ENCODE measurements around the gene PTGFRN. TPM values are rescaled to one million over a fixed set of nuclear protein-coding genes. Genes with fewer than 3 reads are reported as not detected.

The PTGFRN gene
- polyA plus RNA-seq, 1 donor from 2014 or later, result 20.1 TPM

- H3K27me3 ChIP-seq (ENCODE audit: insufficient read depth, low read depth, low read length), result no peaks in the 10 kb centered on the region
- H3K36me3 ChIP-seq (ENCODE audit: insufficient read depth, low read length), result no peaks in the 10 kb centered on the region
- H3K9ac ChIP-seq (ENCODE audit: low read length), result peak overlapping the region; percentile 26
- no peaks in the 10 kb centered on the region for H3F3A ChIP-seq (ENCODE audit: insufficient read depth, low read length, poor library complexity, severe bottlenecking)
- no peaks in the 10 kb centered on the region for H4K20me1 ChIP-seq (ENCODE audit: insufficient read depth)
- peaks cover 25% of the 10 kb centered on the region for H3K79me2 ChIP-seq (replicated peaks; ENCODE audit: insufficient read depth, low read length)
- peak overlapping the region; percentile 19 for H3K4me2 ChIP-seq (ENCODE audit: low read length)
- H3K4me3 ChIP-seq (ENCODE audit: low read length), result peak overlapping the region; percentile 39
- H2AFZ ChIP-seq (ENCODE audit: low read depth, low read length), result no peak overlapping the region
- no peak overlapping the region for H3K27ac ChIP-seq (ENCODE audit: low read length)
- TF ChIP-seq SMC3 (conservative IDR thresholded peaks at IDR 0.05; ENCODE audit: poor library complexity) (no peak), MXI1 (conservative IDR thresholded peaks at IDR 0.05; ENCODE audit: poor library complexity, severe bottlenecking) (no peak), POLR2AphosphoS5 (IDR thresholded peaks at IDR 0.05) (no peak), RAD21 (conservative IDR thresholded peaks at IDR 0.05) (no peak), TAF1 (IDR thresholded peaks at IDR 0.05; ENCODE audit: low read depth) (no peak), EP300 (conservative IDR thresholded peaks at IDR 0.05; ENCODE audit: poor library complexity, severe bottlenecking) (no peak), EZH2 (IDR thresholded peaks at IDR 0.05; ENCODE audit: borderline replicate concordance, insufficient read depth, low read length, poor library complexity, severe bottlenecking) (no peak)
- TF ChIP-seq, protein P1, sequence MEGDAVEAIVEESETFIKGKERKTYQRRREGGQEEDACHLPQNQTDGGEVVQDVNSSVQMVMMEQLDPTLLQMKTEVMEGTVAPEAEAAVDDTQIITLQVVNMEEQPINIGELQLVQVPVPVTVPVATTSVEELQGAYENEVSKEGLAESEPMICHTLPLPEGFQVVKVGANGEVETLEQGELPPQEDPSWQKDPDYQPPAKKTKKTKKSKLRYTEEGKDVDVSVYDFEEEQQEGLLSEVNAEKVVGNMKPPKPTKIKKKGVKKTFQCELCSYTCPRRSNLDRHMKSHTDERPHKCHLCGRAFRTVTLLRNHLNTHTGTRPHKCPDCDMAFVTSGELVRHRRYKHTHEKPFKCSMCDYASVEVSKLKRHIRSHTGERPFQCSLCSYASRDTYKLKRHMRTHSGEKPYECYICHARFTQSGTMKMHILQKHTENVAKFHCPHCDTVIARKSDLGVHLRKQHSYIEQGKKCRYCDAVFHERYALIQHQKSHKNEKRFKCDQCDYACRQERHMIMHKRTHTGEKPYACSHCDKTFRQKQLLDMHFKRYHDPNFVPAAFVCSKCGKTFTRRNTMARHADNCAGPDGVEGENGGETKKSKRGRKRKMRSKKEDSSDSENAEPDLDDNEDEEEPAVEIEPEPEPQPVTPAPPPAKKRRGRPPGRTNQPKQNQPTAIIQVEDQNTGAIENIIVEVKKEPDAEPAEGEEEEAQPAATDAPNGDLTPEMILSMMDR (IDR thresholded peaks at IDR 0.05; ENCODE audit: poor library complexity, severe bottlenecking), result no peak
- TF ChIP-seq, protein P2, sequence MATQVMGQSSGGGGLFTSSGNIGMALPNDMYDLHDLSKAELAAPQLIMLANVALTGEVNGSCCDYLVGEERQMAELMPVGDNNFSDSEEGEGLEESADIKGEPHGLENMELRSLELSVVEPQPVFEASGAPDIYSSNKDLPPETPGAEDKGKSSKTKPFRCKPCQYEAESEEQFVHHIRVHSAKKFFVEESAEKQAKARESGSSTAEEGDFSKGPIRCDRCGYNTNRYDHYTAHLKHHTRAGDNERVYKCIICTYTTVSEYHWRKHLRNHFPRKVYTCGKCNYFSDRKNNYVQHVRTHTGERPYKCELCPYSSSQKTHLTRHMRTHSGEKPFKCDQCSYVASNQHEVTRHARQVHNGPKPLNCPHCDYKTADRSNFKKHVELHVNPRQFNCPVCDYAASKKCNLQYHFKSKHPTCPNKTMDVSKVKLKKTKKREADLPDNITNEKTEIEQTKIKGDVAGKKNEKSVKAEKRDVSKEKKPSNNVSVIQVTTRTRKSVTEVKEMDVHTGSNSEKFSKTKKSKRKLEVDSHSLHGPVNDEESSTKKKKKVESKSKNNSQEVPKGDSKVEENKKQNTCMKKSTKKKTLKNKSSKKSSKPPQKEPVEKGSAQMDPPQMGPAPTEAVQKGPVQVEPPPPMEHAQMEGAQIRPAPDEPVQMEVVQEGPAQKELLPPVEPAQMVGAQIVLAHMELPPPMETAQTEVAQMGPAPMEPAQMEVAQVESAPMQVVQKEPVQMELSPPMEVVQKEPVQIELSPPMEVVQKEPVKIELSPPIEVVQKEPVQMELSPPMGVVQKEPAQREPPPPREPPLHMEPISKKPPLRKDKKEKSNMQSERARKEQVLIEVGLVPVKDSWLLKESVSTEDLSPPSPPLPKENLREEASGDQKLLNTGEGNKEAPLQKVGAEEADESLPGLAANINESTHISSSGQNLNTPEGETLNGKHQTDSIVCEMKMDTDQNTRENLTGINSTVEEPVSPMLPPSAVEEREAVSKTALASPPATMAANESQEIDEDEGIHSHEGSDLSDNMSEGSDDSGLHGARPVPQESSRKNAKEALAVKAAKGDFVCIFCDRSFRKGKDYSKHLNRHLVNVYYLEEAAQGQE (IDR thresholded peaks at IDR 0.05; ENCODE audit: borderline replicate concordance), result no peak
- no peaks in the 10 kb centered on the region for H3K9me3 ChIP-seq (ENCODE audit: low read length)
- no peaks in the 10 kb centered on the region for H3K9me2 ChIP-seq (ENCODE audit: insufficient read depth, low read length)
These were observed 5.5 kb downstream of the PTGFRN start for GRCh38 chr1:116915086-116915661.

DNA sequence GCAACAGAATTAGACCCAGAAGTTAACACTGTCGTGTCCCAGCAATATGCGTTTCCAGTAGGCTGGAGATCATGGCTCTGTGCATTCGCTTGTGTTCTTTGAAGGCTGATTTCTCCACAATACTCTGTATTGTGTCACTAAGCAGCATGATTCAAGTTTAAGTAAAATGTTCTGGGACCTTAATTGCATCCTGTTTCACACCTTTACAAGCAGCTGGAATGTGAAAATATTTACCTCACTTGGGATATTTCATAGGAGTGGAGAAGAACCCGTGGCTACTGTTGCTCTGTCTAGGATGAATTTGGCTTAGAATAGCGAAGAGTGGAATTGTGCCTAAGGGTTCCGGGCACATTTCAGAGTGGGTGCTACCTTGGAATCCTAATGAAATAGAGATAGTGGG is 6.3 kb downstream of the PTGFRN start:
- H4K20me1 ChIP-seq (ENCODE audit: insufficient read depth), result no peaks in the 10 kb centered on the region
- no peak overlapping the region for H3K27ac ChIP-seq (ENCODE audit: low read length)
- no peaks in the 10 kb centered on the region for H3K9me3 ChIP-seq (ENCODE audit: low read length)
- TF ChIP-seq EZH2 (IDR thresholded peaks at IDR 0.05; ENCODE audit: borderline replicate concordance, insufficient read depth, low read length, poor library complexity, severe bottlenecking) (no peak), SMC3 (conservative IDR thresholded peaks at IDR 0.05; ENCODE audit: poor library complexity) (no peak), RAD21 (conservative IDR thresholded peaks at IDR 0.05) (no peak), TAF1 (IDR thresholded peaks at IDR 0.05; ENCODE audit: low read depth) (no peak), MXI1 (conservative IDR thresholded peaks at IDR 0.05; ENCODE audit: poor library complexity, severe bottlenecking) (no peak), POLR2AphosphoS5 (IDR thresholded peaks at IDR 0.05) (no peak), EP300 (conservative IDR thresholded peaks at IDR 0.05; ENCODE audit: poor library complexity, severe bottlenecking) (no peak)
- TF ChIP-seq, protein P1 (IDR thresholded peaks at IDR 0.05; ENCODE audit: poor library complexity, severe bottlenecking), result no peak
- TF ChIP-seq, protein P2 (IDR thresholded peaks at IDR 0.05; ENCODE audit: borderline replicate concordance), result no peak
- H3F3A ChIP-seq (ENCODE audit: insufficient read depth, low read length, poor library complexity, severe bottlenecking), result no peaks in the 10 kb centered on the region
- no peaks in the 10 kb centered on the region for H3K9me2 ChIP-seq (ENCODE audit: insufficient read depth, low read length)
- H2AFZ ChIP-seq (ENCODE audit: low read depth, low read length), result no peak overlapping the region
- peak overlapping the region; percentile 39 for H3K4me3 ChIP-seq (ENCODE audit: low read length)
- no peaks in the 10 kb centered on the region for H3K36me3 ChIP-seq (ENCODE audit: insufficient read depth, low read length)
- H3K4me2 ChIP-seq (ENCODE audit: low read length), result no peak overlapping the region
- H3K9ac ChIP-seq (ENCODE audit: low read length), result no peak overlapping the region
- H3K79me2 ChIP-seq (replicated peaks; ENCODE audit: insufficient read depth, low read length), result peaks cover 20% of the 10 kb centered on the region
- H3K27me3 ChIP-seq (ENCODE audit: insufficient read depth, low read depth, low read length), result no peaks in the 10 kb centered on the region
